HFFc6 (cell line): ENCODE measurements around the gene SEBOX. TPM values are rescaled to one million over a fixed set of nuclear protein-coding genes. Genes with fewer than 3 reads are reported as not detected.
A peak's percentile ranks its signal among the peaks of the same experiment; 100 is the strongest.

ENCODE experiments used
- DNase-seq: peaks from one replicate; pipeline ENCODE4 v3.0.0-alpha.2; 2018
- H3K27ac Mint-ChIP-seq: 2 replicates; pipeline ENCODE4 v1.8.0; 2020; ENCODE audit warnings: mild to moderate bottlenecking, mixed read lengths
- H3K27me3 Mint-ChIP-seq: 2 replicates; pipeline ENCODE4 v1.8.0; 2021; ENCODE audit warnings: mild to moderate bottlenecking, moderate library complexity, mixed read lengths; ENCODE audit not compliant: insufficient read depth
- H3K36me3 Mint-ChIP-seq: 2 replicates; pipeline ENCODE4 v1.8.0; 2021; ENCODE audit warnings: low read depth, mixed read lengths
- H3K4me1 Mint-ChIP-seq: 2 replicates; pipeline ENCODE4 v1.8.0; 2020; ENCODE audit warnings: low read depth, mixed read lengths
- H3K4me3 Mint-ChIP-seq: 2 replicates; pipeline ENCODE4 v1.8.0; 2020; ENCODE audit warnings: mild to moderate bottlenecking, moderate library complexity, mixed read lengths
- H3K9me3 Mint-ChIP-seq: 2 replicates; pipeline ENCODE4 v1.8.0; 2020; ENCODE audit warnings: mild to moderate bottlenecking, mixed read lengths
- total RNA-seq, 6 experiments: library from RNA; stranded (reverse); fragmentation: NEBNext Ultra II Directional; extraction: Animal tissue kit (Norgen Biotek cat#: 25700); gene quantifications; 2 replicates in 1 of 6; 3 replicates in 5 of 6; pipeline ENCODE4 v1.2.3, GENCODE V29; 2021
- TF ChIP-seq, protein P1 (sequence below): fragments of 200-600 bp; sonication (generic); IDR thresholded peaks from 2 replicates; pipeline ENCODE4 v1.5.0; 2021; ENCODE audit warnings: antibody characterized with exemption, mild to moderate bottlenecking

The SEBOX gene
- total RNA-seq, 6 experiments from 2014 or later = not detected

DNA sequence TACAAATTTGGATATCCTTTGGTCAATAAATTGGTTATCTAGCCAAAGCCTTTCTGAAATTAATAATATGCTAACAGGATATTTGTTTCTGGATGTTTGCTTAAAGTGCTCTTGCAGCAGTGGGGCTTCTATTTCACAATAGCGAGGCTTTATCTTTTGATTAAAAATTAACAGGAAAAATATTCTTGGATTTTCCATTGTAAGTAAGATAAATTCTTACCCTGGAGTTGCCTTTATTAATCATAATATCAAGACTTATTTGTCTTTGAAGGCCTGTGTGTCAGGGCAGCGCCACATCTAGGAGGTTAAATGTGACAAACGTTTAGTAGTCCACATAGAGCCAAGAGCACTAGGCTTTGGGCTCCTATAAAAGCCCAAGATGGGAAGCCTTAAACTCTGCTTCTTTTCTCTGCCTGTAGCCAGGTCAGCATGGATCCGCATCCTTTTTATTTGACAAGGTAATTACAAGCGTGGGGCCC, 40.7 kb downstream of the SEBOX start:
- H3K27ac Mint-ChIP-seq = no peak overlapping the region
- TF ChIP-seq, protein P1, sequence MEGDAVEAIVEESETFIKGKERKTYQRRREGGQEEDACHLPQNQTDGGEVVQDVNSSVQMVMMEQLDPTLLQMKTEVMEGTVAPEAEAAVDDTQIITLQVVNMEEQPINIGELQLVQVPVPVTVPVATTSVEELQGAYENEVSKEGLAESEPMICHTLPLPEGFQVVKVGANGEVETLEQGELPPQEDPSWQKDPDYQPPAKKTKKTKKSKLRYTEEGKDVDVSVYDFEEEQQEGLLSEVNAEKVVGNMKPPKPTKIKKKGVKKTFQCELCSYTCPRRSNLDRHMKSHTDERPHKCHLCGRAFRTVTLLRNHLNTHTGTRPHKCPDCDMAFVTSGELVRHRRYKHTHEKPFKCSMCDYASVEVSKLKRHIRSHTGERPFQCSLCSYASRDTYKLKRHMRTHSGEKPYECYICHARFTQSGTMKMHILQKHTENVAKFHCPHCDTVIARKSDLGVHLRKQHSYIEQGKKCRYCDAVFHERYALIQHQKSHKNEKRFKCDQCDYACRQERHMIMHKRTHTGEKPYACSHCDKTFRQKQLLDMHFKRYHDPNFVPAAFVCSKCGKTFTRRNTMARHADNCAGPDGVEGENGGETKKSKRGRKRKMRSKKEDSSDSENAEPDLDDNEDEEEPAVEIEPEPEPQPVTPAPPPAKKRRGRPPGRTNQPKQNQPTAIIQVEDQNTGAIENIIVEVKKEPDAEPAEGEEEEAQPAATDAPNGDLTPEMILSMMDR = no peak
- H3K36me3 Mint-ChIP-seq = peaks cover 28% of the 10 kb centered on the region; the same call in 1 of the 2 replicates
- no peaks in the 10 kb centered on the region; the same call in 1 of the 2 replicates for H3K27me3 Mint-ChIP-seq
- H3K9me3 Mint-ChIP-seq = no peaks in the 10 kb centered on the region
- peaks cover 37% of the 10 kb centered on the region for H3K4me1 Mint-ChIP-seq
- H3K4me3 Mint-ChIP-seq = no peak overlapping the region
- DNase-seq = no peak

DNA sequence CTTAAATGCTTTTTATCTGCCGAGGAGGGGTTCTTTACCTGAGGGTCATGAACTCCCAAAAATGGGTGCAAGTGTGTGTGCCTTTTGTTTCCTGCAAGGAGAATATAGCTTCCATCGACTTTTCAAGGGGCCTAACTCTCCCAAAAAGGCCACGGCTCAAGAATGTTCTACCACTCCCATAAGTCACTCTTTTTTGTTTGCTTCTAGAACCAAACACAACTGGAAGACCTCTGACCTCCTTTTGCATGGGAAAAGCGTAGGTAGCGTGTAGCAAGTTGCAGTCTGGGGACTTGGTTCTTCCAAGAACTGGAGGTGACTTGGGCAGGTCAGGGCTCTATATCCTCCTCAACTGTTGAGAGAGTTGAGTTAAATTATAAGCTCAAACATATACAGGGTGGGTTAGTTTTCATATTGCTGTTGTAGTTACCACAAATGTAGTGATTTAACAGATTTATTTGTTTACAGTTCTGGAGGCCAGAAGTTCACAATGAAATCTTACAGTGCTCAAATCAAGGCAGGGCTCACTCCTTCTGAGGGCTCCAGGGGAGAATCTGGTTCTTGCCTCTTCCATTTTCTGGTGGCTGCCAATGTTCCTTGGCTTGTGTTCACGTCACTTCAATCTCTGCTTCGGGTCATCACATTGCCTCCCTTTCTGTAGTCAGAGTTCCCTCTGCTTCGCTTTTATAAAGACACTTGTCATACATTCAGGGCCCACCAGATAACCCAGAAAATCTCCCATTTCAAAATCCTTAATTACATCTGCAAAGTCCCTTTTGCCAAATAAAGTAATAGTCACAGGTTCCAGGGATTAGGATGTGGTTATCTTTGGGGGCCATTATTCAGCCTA, 44.6 kb downstream of the SEBOX start:
- no peak for DNase-seq
- no peaks in the 10 kb centered on the region for H3K9me3 Mint-ChIP-seq
- peak overlapping the region; percentile 92 for H3K4me3 Mint-ChIP-seq
- peaks cover 26% of the 10 kb centered on the region for H3K4me1 Mint-ChIP-seq
- TF ChIP-seq, protein P1 = no peak
- peaks cover 3% of the 10 kb centered on the region for H3K27me3 Mint-ChIP-seq
- H3K36me3 Mint-ChIP-seq = peaks cover 5% of the 10 kb centered on the region; the same call in 1 of the 2 replicates
- H3K27ac Mint-ChIP-seq = peak overlapping the region; percentile 73; the same call in 1 of the 2 replicates

DNA sequence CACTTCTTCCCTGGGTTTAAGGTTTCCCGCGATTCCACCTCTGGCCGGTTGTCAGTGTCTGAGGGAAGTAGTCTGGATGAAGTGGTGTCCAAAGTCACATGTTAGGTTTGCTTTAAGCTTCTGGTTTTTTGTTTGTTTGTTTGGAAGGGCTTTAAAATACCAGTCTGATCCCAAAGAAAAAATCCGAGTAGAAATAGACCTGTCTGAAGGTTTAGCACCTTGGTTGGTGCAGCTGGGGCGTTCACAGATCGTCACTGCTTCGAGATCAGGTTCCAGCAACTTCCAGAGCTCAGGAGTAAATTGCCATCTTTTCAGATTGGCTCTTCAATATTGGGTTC, 45.4 kb downstream of the SEBOX start:
- H3K4me1 Mint-ChIP-seq = peaks cover 26% of the 10 kb centered on the region
- H3K27me3 Mint-ChIP-seq = peaks cover 3% of the 10 kb centered on the region
- peak overlapping the region; percentile 92 for H3K4me3 Mint-ChIP-seq
- peak overlapping the region; percentile 73 for H3K27ac Mint-ChIP-seq
- TF ChIP-seq, protein P1 = no peak
- peaks cover 5% of the 10 kb centered on the region; the same call in 1 of the 2 replicates for H3K36me3 Mint-ChIP-seq
- no peaks in the 10 kb centered on the region for H3K9me3 Mint-ChIP-seq
- DNase-seq = no peak

DNA sequence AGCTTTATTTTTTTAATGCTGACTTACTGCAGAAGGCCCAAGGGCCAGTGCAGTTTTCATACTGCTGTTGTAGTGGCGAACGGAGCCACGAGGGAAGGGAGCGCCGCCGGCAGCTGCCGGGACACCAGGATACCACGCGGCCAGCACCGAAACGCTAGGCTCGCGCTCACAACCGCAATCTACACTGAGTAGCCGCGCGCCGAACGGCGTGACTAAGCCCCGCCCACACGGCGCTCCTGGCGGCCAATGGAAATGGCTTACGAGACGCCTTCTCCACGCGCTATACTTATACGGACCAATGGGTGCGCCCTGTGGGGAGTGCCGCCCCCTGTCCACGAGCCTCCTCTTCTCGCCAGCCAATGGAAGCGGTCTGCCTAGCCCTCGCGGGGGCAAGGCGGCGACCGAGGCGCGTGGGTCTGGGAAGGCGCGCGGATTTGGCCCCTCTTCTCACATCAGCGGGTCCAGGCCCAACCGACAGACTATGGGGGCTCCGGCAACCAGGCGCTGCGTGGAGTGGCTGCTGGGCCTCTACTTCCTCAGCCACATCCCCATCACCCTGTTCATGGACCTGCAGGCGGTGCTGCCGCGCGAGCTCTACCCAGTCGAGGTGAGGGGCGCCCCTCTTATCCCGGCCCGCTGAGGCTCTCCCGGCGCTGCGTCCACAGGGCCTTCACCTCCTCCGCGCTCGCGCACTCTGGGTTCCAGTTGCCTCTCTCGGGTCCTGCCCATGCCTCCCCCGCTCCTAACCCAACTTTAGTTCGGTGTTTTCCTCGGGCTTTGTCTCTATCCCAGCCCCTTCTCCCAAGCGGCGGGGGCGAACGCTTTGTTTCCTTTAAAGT, 46.0 kb downstream of the SEBOX start, which contains the start of gene TMEM97:
Gene TMEM97, plus strand, starts transcription at position 442 of the 839 bp plus-strand sequence. Its CDS starts 40 bp downstream, at position 482.
- Mint-ChIP-seq H3K36me3 (peaks cover 5% of the 10 kb centered on the region; the same call in 1 of the 2 replicates), H3K27me3 (peaks cover 3% of the 10 kb centered on the region), H3K4me3 (peak within 1 kb of the TSS; percentile 92), H3K27ac (peak within 1 kb of the TSS; percentile 73), H3K4me1 (peaks cover 26% of the 10 kb centered on the region), H3K9me3 (no peaks in the 10 kb centered on the region)
- peak; percentile 97 for DNase-seq
- TF ChIP-seq, protein P1 = peak; percentile 56

DNA sequence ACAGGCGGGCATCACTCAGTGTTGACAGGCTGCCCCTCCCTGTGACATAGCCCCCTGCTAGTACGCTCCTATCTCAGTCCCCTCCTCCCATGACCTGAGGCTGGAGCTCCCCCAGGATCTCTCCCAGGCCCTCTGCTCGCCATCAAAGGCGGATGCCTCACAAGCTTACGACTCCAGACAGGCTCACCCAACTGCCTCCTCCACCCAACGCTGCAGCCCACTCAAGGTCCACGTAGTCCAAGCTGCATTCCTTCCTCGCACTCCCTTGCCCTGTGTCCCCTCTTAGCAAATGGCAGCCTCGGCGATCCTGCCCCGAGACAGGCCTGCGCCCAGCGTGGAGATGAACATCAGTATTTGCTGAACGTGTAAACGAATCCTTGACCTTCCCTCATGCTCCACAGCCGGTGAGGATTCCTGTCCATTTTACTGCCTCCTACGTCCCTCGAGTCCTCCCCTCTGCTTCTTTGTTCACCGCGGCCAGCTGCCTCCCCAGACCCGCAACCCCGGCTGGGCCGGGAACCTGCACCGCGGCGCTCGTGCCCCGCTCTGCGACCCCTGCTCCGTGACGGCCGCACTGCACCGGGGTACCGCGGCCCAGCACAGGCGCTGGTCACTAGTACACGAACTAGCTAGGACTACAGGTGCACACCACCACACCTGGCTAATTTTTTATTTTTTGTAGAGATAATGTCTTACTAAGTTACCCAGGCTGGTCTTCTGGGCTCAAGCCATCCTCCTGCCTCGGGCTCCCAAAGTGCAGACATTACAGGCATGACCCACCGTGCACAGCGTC, 46.8 kb downstream of the SEBOX start:
- H3K27ac Mint-ChIP-seq = peak overlapping the region; percentile 42

More for the DNA sequence above, 46.8 kb downstream of the SEBOX start:
- DNase-seq = no peak
- peaks cover 6% of the 10 kb centered on the region for H3K27me3 Mint-ChIP-seq
- H3K9me3 Mint-ChIP-seq = no peaks in the 10 kb centered on the region
- peaks cover 5% of the 10 kb centered on the region; the same call in 1 of the 2 replicates for H3K36me3 Mint-ChIP-seq
- peak overlapping the region; percentile 92 for H3K4me3 Mint-ChIP-seq
- H3K4me1 Mint-ChIP-seq = peaks cover 26% of the 10 kb centered on the region
- TF ChIP-seq, protein P1 = no peak
